HEK293 (cell line): ENCODE data around the gene GZF1.

Source experiments
- CTCF ChIA-PET: fragments of 350-600 bp; formaldehyde crosslinking; extraction: SDS; loops from one replicate; lab custom pipeline; 2021; ENCODE audit warnings: antibody characterized with exemption; lab: Yijun Ruan, JAX
- POLR2A ChIA-PET: fragments of 300-600 bp; formaldehyde crosslinking; extraction: SDS; loops from one replicate; lab custom pipeline; 2020; ENCODE audit warnings: antibody characterized with exemption, inconsistent platforms; lab: Yijun Ruan, JAX
- H3K27ac ChIP-seq: fragments of 200-500 bp; sonication (Bioruptor generic); 2 replicates; pipeline ENCODE4 v1.5.1; 2014; ENCODE audit warnings: low read depth, low read length, control low read depth, inconsistent platforms; ENCODE audit errors: extremely low read depth
- H3K36me3 ChIP-seq, 2 experiments: fragments of 200-500 bp in 1 of 2; sonication (Bioruptor generic) in 1 of 2; 1 replicate in 1 of 2; 2 replicates in 1 of 2; pipeline ENCODE4 v1.5.1; 2014 to 2017; ENCODE audit warnings: inconsistent platforms in 2 of 2, low read length in 2 of 2; ENCODE audit not compliant: control insufficient read depth in 2 of 2, insufficient read depth in 1 of 2
- H3K4me1 ChIP-seq: fragments of 200-500 bp; sonication (Bioruptor generic); 2 replicates; pipeline ENCODE4 v1.5.1; 2014; ENCODE audit warnings: mild to moderate bottlenecking, low read length, inconsistent platforms; ENCODE audit not compliant: control insufficient read depth, insufficient read depth
- H3K4me3 ChIP-seq: 2 replicates; pipeline ENCODE4 v1.5.1; 2011; ENCODE audit warnings: low read depth, mild to moderate bottlenecking, control low read depth, low read length, moderate library complexity
- H3K9me3 ChIP-seq: fragments of 200-500 bp; sonication (Bioruptor generic); 2 replicates; pipeline ENCODE4 v1.5.1; 2014; ENCODE audit warnings: low read depth, low read length, inconsistent platforms; ENCODE audit not compliant: control insufficient read depth, insufficient read depth
- BCL11A ChIP-seq: fragments of 450-650 bp; formaldehyde crosslinking; IDR thresholded peaks from 2 replicates; pipeline ENCODE4 v1.5.1; 2016; ENCODE audit warnings: low read depth, missing biosample characterization, missing genetic modification characterization
- BCL11B ChIP-seq: fragments of 450-650 bp; formaldehyde crosslinking; IDR thresholded peaks from 2 replicates; pipeline ENCODE4 v1.5.1; 2016; ENCODE audit warnings: low read depth, missing biosample characterization, missing genetic modification characterization
- CTCF ChIP-seq: fragments of 450-650 bp; formaldehyde crosslinking; IDR thresholded peaks from 2 replicates; pipeline ENCODE4 v1.5.1; 2016; ENCODE audit warnings: missing biosample characterization, missing genetic modification characterization
- EGR2 ChIP-seq: fragments of 450-650 bp; formaldehyde crosslinking; IDR thresholded peaks from 2 replicates; pipeline ENCODE4 v1.5.1; 2016; ENCODE audit warnings: low read depth, missing biosample characterization, missing genetic modification characterization
- HOXD13 ChIP-seq: sonication (generic); formaldehyde crosslinking; IDR thresholded peaks from 2 replicates; pipeline ENCODE4 v1.8.0; 2022; ENCODE audit warnings: missing genetic modification reagents, borderline replicate concordance
- KLF16 ChIP-seq: fragments of 450-650 bp; formaldehyde crosslinking; IDR thresholded peaks from 2 replicates; pipeline ENCODE4 v1.5.1; 2017; ENCODE audit warnings: missing biosample characterization, missing genetic modification characterization
- SALL2 ChIP-seq: fragments of 450-650 bp; formaldehyde crosslinking; IDR thresholded peaks from 2 replicates; pipeline ENCODE4 v1.5.0; 2017; ENCODE audit warnings: missing biosample characterization, mild to moderate bottlenecking, missing genetic modification characterization, borderline replicate concordance
- YY2 ChIP-seq: fragments of 450-650 bp; formaldehyde crosslinking; IDR thresholded peaks from 2 replicates; pipeline ENCODE4 v1.5.1; 2016; ENCODE audit warnings: missing biosample characterization, missing genetic modification characterization
- ZBTB11 ChIP-seq: fragments of 450-650 bp; formaldehyde crosslinking; conservative IDR thresholded peaks from 2 replicates; pipeline ENCODE4 v1.5.1; 2016; ENCODE audit warnings: low read depth, missing biosample characterization, missing genetic modification characterization
- ZBTB48 ChIP-seq: fragments of 450-650 bp; formaldehyde crosslinking; IDR thresholded peaks from 2 replicates; pipeline ENCODE4 v1.5.1; 2016; ENCODE audit warnings: missing biosample characterization, missing genetic modification characterization
- ZFP37 ChIP-seq: fragments of 450-650 bp; formaldehyde crosslinking; IDR thresholded peaks from 2 replicates; pipeline ENCODE4 v1.5.1; 2016; ENCODE audit warnings: missing biosample characterization, missing genetic modification characterization
- ZNF146 ChIP-seq: fragments of 450-650 bp; formaldehyde crosslinking; IDR thresholded peaks from 2 replicates; pipeline ENCODE4 v1.5.1; 2016; ENCODE audit warnings: missing biosample characterization, missing genetic modification characterization
- ZNF148 ChIP-seq: fragments of 450-650 bp; formaldehyde crosslinking; IDR thresholded peaks from 2 replicates; pipeline ENCODE4 v1.5.0; 2017; ENCODE audit warnings: missing biosample characterization, missing genetic modification characterization, borderline replicate concordance
- ZNF157 ChIP-seq: fragments of 450-650 bp; formaldehyde crosslinking; IDR thresholded peaks from 2 replicates; pipeline ENCODE4 v1.5.1; 2016; ENCODE audit warnings: missing biosample characterization, missing genetic modification characterization
- ZNF184 ChIP-seq: fragments of 450-650 bp; IDR thresholded peaks from 2 replicates; pipeline ENCODE4 v1.5.1; 2018; ENCODE audit warnings: missing biosample characterization, mild to moderate bottlenecking, missing genetic modification characterization
- ZNF223 ChIP-seq: fragments of 450-650 bp; formaldehyde crosslinking; IDR thresholded peaks from 2 replicates; pipeline ENCODE4 v1.5.1; 2016; ENCODE audit warnings: missing biosample characterization, missing genetic modification characterization
- ZNF341 ChIP-seq: fragments of 450-650 bp; formaldehyde crosslinking; IDR thresholded peaks from 2 replicates; pipeline ENCODE4; 2016; ENCODE audit warnings: low read depth, missing biosample characterization, missing genetic modification characterization
- ZNF394 ChIP-seq: fragments of 450-650 bp; formaldehyde crosslinking; IDR thresholded peaks from 2 replicates; pipeline ENCODE4 v1.5.1; 2016; ENCODE audit warnings: missing biosample characterization, missing genetic modification characterization, mild to moderate bottlenecking, moderate library complexity, borderline replicate concordance
- ZNF549 ChIP-seq: fragments of 450-650 bp; IDR thresholded peaks from 2 replicates; pipeline ENCODE4 v1.5.1; 2018; ENCODE audit warnings: missing biosample characterization, missing genetic modification characterization, mild to moderate bottlenecking, inconsistent platforms, moderate library complexity
- ZNF610 ChIP-seq: fragments of 450-650 bp; formaldehyde crosslinking; IDR thresholded peaks from 2 replicates; pipeline ENCODE4 v1.5.1; 2016; ENCODE audit warnings: missing biosample characterization, missing genetic modification characterization, borderline replicate concordance
- ZNF623 ChIP-seq: fragments of 450-650 bp; formaldehyde crosslinking; IDR thresholded peaks from 2 replicates; pipeline ENCODE4 v1.5.1; 2016; ENCODE audit warnings: missing biosample characterization, missing genetic modification characterization
- ZNF677 ChIP-seq: fragments of 450-650 bp; IDR thresholded peaks from 2 replicates; pipeline ENCODE4 v1.5.0; 2018; ENCODE audit warnings: missing biosample characterization, mild to moderate bottlenecking, missing genetic modification characterization, moderate library complexity
- ZNF776 ChIP-seq: fragments of 450-650 bp; formaldehyde crosslinking; IDR thresholded peaks from 2 replicates; pipeline ENCODE4 v1.5.0; 2017; ENCODE audit warnings: missing biosample characterization, missing genetic modification characterization, borderline replicate concordance
- TF ChIP-seq, protein P1 (sequence below): sonication (generic); formaldehyde crosslinking; IDR thresholded peaks from 2 replicates; pipeline ENCODE4 v1.8.1; 2022; ENCODE audit warnings: mild to moderate bottlenecking, moderate library complexity, missing genetic modification reagents
- TF ChIP-seq, protein P2 (sequence below): fragments of 450-650 bp; formaldehyde crosslinking; IDR thresholded peaks from 2 replicates; pipeline ENCODE4 v1.5.1; 2017; ENCODE audit warnings: missing biosample characterization, missing genetic modification characterization
- TF ChIP-seq, protein P3 (sequence below): fragments of 450-650 bp; formaldehyde crosslinking; IDR thresholded peaks from 2 replicates; pipeline ENCODE4 v1.5.1; 2016; ENCODE audit warnings: missing biosample characterization, missing genetic modification characterization

Gene GZF1

DNA sequence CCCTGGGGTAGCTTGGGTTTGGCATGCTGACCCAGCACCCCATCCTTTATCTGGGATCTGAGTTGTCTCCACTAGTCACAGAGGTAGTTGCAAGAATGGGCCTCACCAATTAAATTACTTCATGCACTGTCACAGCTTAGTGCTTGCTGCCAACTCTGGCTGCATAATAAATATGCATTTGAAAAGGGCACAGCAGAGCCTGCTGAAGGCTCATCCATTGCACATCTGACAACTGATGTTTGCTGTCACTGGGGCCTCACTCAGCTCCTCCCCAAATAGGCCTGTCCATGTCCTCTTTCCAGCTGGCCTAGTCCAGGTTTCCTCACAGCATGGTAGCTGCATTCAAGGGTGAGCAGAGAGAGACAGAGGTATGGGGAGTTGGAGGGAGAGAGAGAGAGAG, 24.7 kb upstream of the GZF1 start (continued):
- TF ChIP-seq ZBTB11 (tag by site-specific recombination) (no peak), CTCF (tag by site-specific recombination) (no peak), SALL2 (tag by site-specific recombination) (no peak), ZNF148 (tag by site-specific recombination) (no peak), ZNF223 (tag by site-specific recombination) (no peak), ZNF146 (no peak), ZNF184 (tag by site-specific recombination) (no peak), ZNF610 (tag by site-specific recombination) (no peak), ZNF341 (tag by site-specific recombination) (no peak), ZNF677 (tag by site-specific recombination) (no peak)
- TF ChIP-seq, protein P1, sequence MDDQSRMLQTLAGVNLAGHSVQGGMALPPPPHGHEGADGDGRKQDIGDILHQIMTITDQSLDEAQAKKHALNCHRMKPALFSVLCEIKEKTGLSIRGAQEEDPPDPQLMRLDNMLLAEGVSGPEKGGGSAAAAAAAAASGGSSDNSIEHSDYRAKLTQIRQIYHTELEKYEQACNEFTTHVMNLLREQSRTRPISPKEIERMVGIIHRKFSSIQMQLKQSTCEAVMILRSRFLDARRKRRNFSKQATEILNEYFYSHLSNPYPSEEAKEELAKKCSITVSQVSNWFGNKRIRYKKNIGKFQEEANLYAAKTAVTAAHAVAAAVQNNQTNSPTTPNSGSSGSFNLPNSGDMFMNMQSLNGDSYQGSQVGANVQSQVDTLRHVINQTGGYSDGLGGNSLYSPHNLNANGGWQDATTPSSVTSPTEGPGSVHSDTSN: no peak

- ChIA-PET POLR2A (interaction anchor here (1.3 to 2.7 kb wide), 2 partner anchors 10 to 18 kb away, joined by 4 to 10 read pairs; partner anchors contain the start of gene NXT1), CTCF (interaction anchor here (0.6 to 4.9 kb wide), 23 partner anchors 9 to 1005 kb away, joined by 3 to 57 read pairs (median 7); no protein-coding TSS in a partner anchor)
- Histone ChIP-seq H3K27ac (no peak overlapping the region), H3K4me1 (no peaks in the 10 kb centered on the region), H3K4me3 (no peak overlapping the region), H3K36me3 (no peaks in the 10 kb centered on the region), H3K9me3 (no peaks in the 10 kb centered on the region)
- TF ChIP-seq BCL11A (tag by site-specific recombination): no peak
- no peak for TF ChIP-seq ZNF157 (tag by site-specific recombination)
- TF ChIP-seq KLF16 (tag by site-specific recombination): no peak
- TF ChIP-seq ZNF776 (tag by site-specific recombination): no peak
- TF ChIP-seq, protein P2, sequence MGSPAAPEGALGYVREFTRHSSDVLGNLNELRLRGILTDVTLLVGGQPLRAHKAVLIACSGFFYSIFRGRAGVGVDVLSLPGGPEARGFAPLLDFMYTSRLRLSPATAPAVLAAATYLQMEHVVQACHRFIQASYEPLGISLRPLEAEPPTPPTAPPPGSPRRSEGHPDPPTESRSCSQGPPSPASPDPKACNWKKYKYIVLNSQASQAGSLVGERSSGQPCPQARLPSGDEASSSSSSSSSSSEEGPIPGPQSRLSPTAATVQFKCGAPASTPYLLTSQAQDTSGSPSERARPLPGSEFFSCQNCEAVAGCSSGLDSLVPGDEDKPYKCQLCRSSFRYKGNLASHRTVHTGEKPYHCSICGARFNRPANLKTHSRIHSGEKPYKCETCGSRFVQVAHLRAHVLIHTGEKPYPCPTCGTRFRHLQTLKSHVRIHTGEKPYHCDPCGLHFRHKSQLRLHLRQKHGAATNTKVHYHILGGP (tag by site-specific recombination): no peak
- no peak for TF ChIP-seq ZNF623
- TF ChIP-seq YY2 (tag by site-specific recombination): no peak
- TF ChIP-seq, protein P3, sequence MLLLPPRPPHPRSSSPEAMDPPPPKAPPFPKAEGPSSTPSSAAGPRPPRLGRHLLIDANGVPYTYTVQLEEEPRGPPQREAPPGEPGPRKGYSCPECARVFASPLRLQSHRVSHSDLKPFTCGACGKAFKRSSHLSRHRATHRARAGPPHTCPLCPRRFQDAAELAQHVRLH: no peak
- no peak for TF ChIP-seq ZBTB48 (tag by site-specific recombination)
- TF ChIP-seq HOXD13 (CRISPR knock-in tag): no peak
- TF ChIP-seq BCL11B: no peak
- no peak for TF ChIP-seq ZNF146
- no peak for TF ChIP-seq ZFP37 (tag by site-specific recombination)
- no peak for TF ChIP-seq ZNF394
- TF ChIP-seq ZNF549 (tag by site-specific recombination): no peak
- TF ChIP-seq EGR2 (tag by site-specific recombination): no peak
These were observed 22.0 kb upstream of the GZF1 start for GRCh38 chr20:23339986-23340385.
